Measurements from ENCODE around the gene SLC28A1.

DNA sequence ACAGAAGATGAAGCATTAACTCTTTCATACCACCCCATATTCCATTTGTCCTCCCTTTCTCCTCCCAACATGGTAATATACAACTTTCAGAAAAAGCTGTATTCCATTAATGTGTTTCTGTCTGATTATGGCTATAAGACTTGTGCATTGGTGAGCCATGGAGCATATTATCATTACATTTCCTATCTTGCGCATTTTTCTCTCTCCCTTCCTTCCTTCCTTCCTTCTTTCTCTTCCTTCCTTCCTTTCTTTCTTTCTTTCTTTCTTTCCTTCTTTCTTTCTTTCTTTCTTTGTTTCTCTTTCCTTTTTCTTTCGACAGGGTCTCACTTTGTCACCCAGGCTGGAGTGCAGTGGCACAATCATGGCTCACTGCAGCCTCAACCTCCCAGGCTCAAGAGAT, 71.7 kb downstream of the SLC28A1 start:
- TF ChIP-seq, protein P1, sequence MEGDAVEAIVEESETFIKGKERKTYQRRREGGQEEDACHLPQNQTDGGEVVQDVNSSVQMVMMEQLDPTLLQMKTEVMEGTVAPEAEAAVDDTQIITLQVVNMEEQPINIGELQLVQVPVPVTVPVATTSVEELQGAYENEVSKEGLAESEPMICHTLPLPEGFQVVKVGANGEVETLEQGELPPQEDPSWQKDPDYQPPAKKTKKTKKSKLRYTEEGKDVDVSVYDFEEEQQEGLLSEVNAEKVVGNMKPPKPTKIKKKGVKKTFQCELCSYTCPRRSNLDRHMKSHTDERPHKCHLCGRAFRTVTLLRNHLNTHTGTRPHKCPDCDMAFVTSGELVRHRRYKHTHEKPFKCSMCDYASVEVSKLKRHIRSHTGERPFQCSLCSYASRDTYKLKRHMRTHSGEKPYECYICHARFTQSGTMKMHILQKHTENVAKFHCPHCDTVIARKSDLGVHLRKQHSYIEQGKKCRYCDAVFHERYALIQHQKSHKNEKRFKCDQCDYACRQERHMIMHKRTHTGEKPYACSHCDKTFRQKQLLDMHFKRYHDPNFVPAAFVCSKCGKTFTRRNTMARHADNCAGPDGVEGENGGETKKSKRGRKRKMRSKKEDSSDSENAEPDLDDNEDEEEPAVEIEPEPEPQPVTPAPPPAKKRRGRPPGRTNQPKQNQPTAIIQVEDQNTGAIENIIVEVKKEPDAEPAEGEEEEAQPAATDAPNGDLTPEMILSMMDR (IDR thresholded peaks at IDR 0.05) = no peak
- no peak for TF ChIP-seq POLR2A (IDR thresholded peaks at IDR 0.05)
